G401.6 (cell line): Measurements from ENCODE around the gene EMC10.

Source experiments
- FAIRE-seq: peaks from 2 replicates; lab custom pipeline; 2012; peaks lifted over from hg19 to GRCh38; lab: Jason Lieb, UNC

The EMC10 gene

GRCh38 chr19:50479761-50480251 is 3.5 kb downstream of the EMC10 start:
- FAIRE-seq = no peak

GRCh38 chr19:50480281-50481111 is 4.2 kb downstream of the EMC10 start:
- FAIRE-seq = no peak

GRCh38 chr19:50481351-50482149 is 5.2 kb downstream of the EMC10 start:
- FAIRE-seq = no peak

GRCh38 chr19:50482271-50482855 is 6.1 kb downstream of the EMC10 start:
- FAIRE-seq = no peak

GRCh38 chr19:50482916-50483315 is 6.6 kb downstream of the EMC10 start:
- no peak for FAIRE-seq

- FAIRE-seq = no peak
Measured at GRCh38 chr19:50485284-50485955, 9.1 kb downstream of the EMC10 start.

GRCh38 chr19:50486823-50487515 is 10.7 kb downstream of the EMC10 start:
- FAIRE-seq = no peak

- no peak for FAIRE-seq
Measured at GRCh38 chr19:50488389-50489194, 12.3 kb downstream of the EMC10 start.

GRCh38 chr19:50489461-50490011 is 13.2 kb downstream of the EMC10 start:
- no peak for FAIRE-seq

GRCh38 chr19:50490411-50490811 is 14.1 kb downstream of the EMC10 start:
- no peak for FAIRE-seq

- no peak for FAIRE-seq
Measured at GRCh38 chr19:50490991-50491472, 14.7 kb downstream of the EMC10 start.

- no peak for FAIRE-seq
Measured at GRCh38 chr19:50492303-50493052, 16.2 kb downstream of the EMC10 start.

- no peak for FAIRE-seq
Measured at GRCh38 chr19:50493171-50493570, 16.9 kb downstream of the EMC10 start.

- no peak for FAIRE-seq
Measured at GRCh38 chr19:50494186-50495019, 18.1 kb downstream of the EMC10 start.

GRCh38 chr19:50495020-50495531 is 18.8 kb downstream of the EMC10 start:
- FAIRE-seq = no peak

- FAIRE-seq = no peak
Measured at GRCh38 chr19:50496189-50497021, 20.1 kb downstream of the EMC10 start.

GRCh38 chr19:50497022-50497405 is 20.7 kb downstream of the EMC10 start:
- no peak for FAIRE-seq
